ENCODE data around the gene TCEAL8.

- TF ChIP-seq CTCF (conservative IDR thresholded peaks at IDR 0.05; ENCODE audit: low read length), result no peak
- no peak for TF ChIP-seq EZH2phosphoT487 (IDR thresholded peaks at IDR 0.05; ENCODE audit: borderline replicate concordance, low read depth, low read length)
Observed at GRCh38 chrX:103214870-103215424, 40.0 kb downstream of the TCEAL8 start, which contains the start of gene BEX4.
